ENCODE results near the gene PRRX2. TPM values are rescaled to one million over a fixed set of nuclear protein-coding genes. Genes with fewer than 3 reads are reported as not detected.

Gene PRRX2
- total and polyA plus RNA-seq, 4 donors = 0.03 to 0.08 TPM; not detected in 2

- TF ChIP-seq SP1 (IDR thresholded peaks at IDR 0.05) (no peak), GABPA (IDR thresholded peaks at IDR 0.05 in 1 of 2, conservative IDR thresholded peaks at IDR 0.05 in 1 of 2) (no peak), RXRA (IDR thresholded peaks at IDR 0.05) (no peak), REST (IDR thresholded peaks at IDR 0.05) (no peak), HNF4A (conservative IDR thresholded peaks at IDR 0.05) (no peak)
These were observed 59.2 kb downstream of the PRRX2 start (continued) for GRCh38 chr9:129724456-129725190.

GRCh38 chr9:129725795-129726251, 60.4 kb downstream of the PRRX2 start:
- Histone ChIP-seq H3K9ac (ENCODE audit: low read depth in 1 of 2, low read length in 2 of 2) (no peak overlapping the region), H3K9me3 (ENCODE audit: control insufficient read depth in 4 of 4, low read length in 3 of 4) (no peaks in the 10 kb centered on the region), H3K36me3 (ENCODE audit: control insufficient read depth in 4 of 4, insufficient read depth in 3 of 4, low read depth in 1 of 4, low read length in 3 of 4) (no peaks in the 10 kb centered on the region), H3K27me3 (ENCODE audit: control insufficient read depth in 4 of 4, insufficient read depth in 4 of 4, low read length in 3 of 4) (no peaks in the 10 kb centered on the region), H3K4me1 (ENCODE audit: control insufficient read depth in 4 of 4, insufficient read depth in 4 of 4, low read length in 3 of 4) (no peaks in the 10 kb centered on the region), H3K27ac (ENCODE audit: low read depth in 1 of 2, low read length in 2 of 2) (no peak overlapping the region), H3K4me3 (ENCODE audit: low read depth in 1 of 3, low read length in 3 of 3) (no peak overlapping the region)
- no peak for DNase-seq (ENCODE audit: low spot score)
- WGBS = 42% methylated on average over 10 of the region's 10 CpGs
- TF ChIP-seq TAF1 (conservative IDR thresholded peaks at IDR 0.05) = no peak
- no peak for TF ChIP-seq REST (IDR thresholded peaks at IDR 0.05)
- TF ChIP-seq NR2F2 (IDR thresholded peaks at IDR 0.05) = no peak
- TF ChIP-seq JUND (IDR thresholded peaks at IDR 0.05) = no peak
- TF ChIP-seq RAD21 (IDR thresholded peaks at IDR 0.05) = no peak
- no peak for TF ChIP-seq SP1 (IDR thresholded peaks at IDR 0.05)
- no peak for TF ChIP-seq ZBTB33 (IDR thresholded peaks at IDR 0.05)
- no peak for TF ChIP-seq RXRA (IDR thresholded peaks at IDR 0.05)
- no peak for TF ChIP-seq CTCF (IDR thresholded peaks at IDR 0.05; ENCODE audit: low read depth, low read length, missing input control)
- no peak for TF ChIP-seq HNF4G (IDR thresholded peaks at IDR 0.05)
- no peak for TF ChIP-seq MAX (IDR thresholded peaks at IDR 0.05)
- no peak for TF ChIP-seq YY1 (IDR thresholded peaks at IDR 0.05)
- TF ChIP-seq ATF3 (IDR thresholded peaks at IDR 0.05) = no peak
- TF ChIP-seq HNF4A (conservative IDR thresholded peaks at IDR 0.05) = no peak
- TF ChIP-seq EGR1 (IDR thresholded peaks at IDR 0.05; ENCODE audit: low read depth in 2 of 2) = no peak

All from liver (tissue), 9 donors.